Endothelial cell of umbilical vein (primary cell): Measurements from ENCODE around the gene HMGN5. TPM values are rescaled to one million over a fixed set of nuclear protein-coding genes. Genes with fewer than 3 reads are reported as not detected.

Experiments used
- BruUV-seq: library from RNA; stranded (reverse); fragments of 400-500 nt; replicated peaks from 2 replicates; lab custom pipeline; 2021; lab: Mats Ljungman, UMichigan
- CTCF ChIA-PET: fragments of 300-600, 350-600 bp; sonication (Branson Sonifier 250); formaldehyde crosslinking; loops from one replicate; lab custom pipeline; 2021; ENCODE audit warnings: antibody characterized with exemption, inconsistent platforms; lab: Charles Lee
- POLR2A ChIA-PET: fragments of 300-600, 350-600 bp; sonication (Branson Sonifier 250); formaldehyde crosslinking; loops from one replicate; lab custom pipeline; 2021; ENCODE audit warnings: antibody characterized with exemption, inconsistent platforms; lab: Charles Lee
- DNase-seq: peaks from one replicate; pipeline ENCODE4 v3.0.0-alpha.2; 2011; ENCODE audit warnings: low read depth, low spot score
- FAIRE-seq: peaks from 2 replicates; lab custom pipeline; 2011; peaks lifted over from hg19 to GRCh38; lab: Jason Lieb, UNC
- H2AFZ ChIP-seq: 2 replicates; pipeline ENCODE4 v1.6.0; 2012; ENCODE audit warnings: low read depth, low read length, control low read depth, inconsistent platforms
- H3K27ac ChIP-seq: 2 replicates; pipeline ENCODE4 v1.5.1; 2011; ENCODE audit warnings: low read depth, mild to moderate bottlenecking, control low read depth, low read length, moderate library complexity; ENCODE audit not compliant: insufficient read depth
- H3K27me3 ChIP-seq, 2 experiments: 2 replicates each; pipeline versions ENCODE4 v1.6.0 to v1.6.1; 2011; ENCODE audit warnings: low read length in 2 of 2, mixed read lengths in 1 of 2; ENCODE audit not compliant: control insufficient read depth in 2 of 2, insufficient read depth in 2 of 2
- H3K36me3 ChIP-seq, 2 experiments: 2 replicates in 1 of 2; 3 replicates in 1 of 2; pipeline ENCODE4 v1.5.1; 2011; ENCODE audit warnings: low read length in 2 of 2, mild to moderate bottlenecking in 1 of 2, moderate library complexity in 1 of 2; ENCODE audit not compliant: control insufficient read depth in 2 of 2, insufficient read depth in 2 of 2; ENCODE audit errors: extremely low read depth in 1 of 2
- H3K4me1 ChIP-seq: 3 replicates; pipeline ENCODE4 v1.5.1; 2011; ENCODE audit warnings: mild to moderate bottlenecking, low read length; ENCODE audit not compliant: control insufficient read depth, insufficient read depth; ENCODE audit errors: extremely low read depth
- H3K4me2 ChIP-seq: 2 replicates; pipeline ENCODE4 v1.6.1; 2011; ENCODE audit warnings: low read length, control low read depth, mixed read lengths; ENCODE audit not compliant: insufficient read depth
- H3K4me3 ChIP-seq, 3 experiments: fragments of 200-600 bp in 1 of 3; sonication (generic), shearing (Covaris generic) in 1 of 3; replicated peaks in 1 of 3; 2 replicates each; pipeline ENCODE4 v1.5.1; 2011 to 2016; ENCODE audit warnings: control low read depth in 3 of 3, low read length in 3 of 3, mild to moderate bottlenecking in 2 of 3, inconsistent platforms in 1 of 3, low read depth in 1 of 3, moderate library complexity in 1 of 3; ENCODE audit not compliant: insufficient read depth in 1 of 3
- H3K79me2 ChIP-seq: 2 replicates; pipeline ENCODE4 v1.6.0; 2012; ENCODE audit warnings: low read length, inconsistent platforms; ENCODE audit not compliant: control insufficient read depth, insufficient read depth
- H3K9ac ChIP-seq: replicated peaks from 2 replicates; pipeline ENCODE3; 2011; ENCODE audit warnings: low read length, control low read depth; ENCODE audit not compliant: insufficient read depth; ENCODE audit errors: extremely low read depth
- H3K9me1 ChIP-seq: replicated peaks from 3 replicates; pipeline ENCODE4 v1.6.0; 2011; ENCODE audit warnings: mild to moderate bottlenecking, low read length; ENCODE audit not compliant: control insufficient read depth, insufficient read depth; ENCODE audit errors: extremely low read depth
- H3K9me3 ChIP-seq: replicated peaks from 2 replicates; pipeline ENCODE4 v1.5.1; 2012; ENCODE audit warnings: low read length, inconsistent platforms; ENCODE audit not compliant: control insufficient read depth, insufficient read depth
- H4K20me1 ChIP-seq: replicated peaks from 2 replicates; pipeline ENCODE3; 2011; ENCODE audit warnings: mild to moderate bottlenecking, low read length; ENCODE audit not compliant: control insufficient read depth, insufficient read depth; ENCODE audit errors: extremely low read depth
- CTCF ChIP-seq, 2 donors: IDR thresholded peaks; 1 replicate in 1 of 2; 2 replicates in 1 of 2; pipeline ENCODE4 v1.5.1; 2011; ENCODE audit warnings: low read length in 2 of 2, mild to moderate bottlenecking in 2 of 2, moderate library complexity in 2 of 2, control low read depth in 1 of 2, inconsistent platforms in 1 of 2, low read depth in 1 of 2; ENCODE audit not compliant: insufficient read depth in 1 of 2; ENCODE audit errors: extremely low read depth in 1 of 2
- EZH2 ChIP-seq: IDR thresholded peaks from 2 replicates; pipeline ENCODE4 v1.6.1; 2012; ENCODE audit warnings: borderline replicate concordance, low read depth, mild to moderate bottlenecking, moderate library complexity, low read length, inconsistent platforms; ENCODE audit not compliant: severe bottlenecking
- FOS ChIP-seq: IDR thresholded peaks from 2 replicates; pipeline ENCODE4 v1.6.1; 2011; ENCODE audit warnings: mild to moderate bottlenecking, low read length, moderate library complexity, borderline replicate concordance; ENCODE audit not compliant: insufficient read depth
- GATA2 ChIP-seq: IDR thresholded peaks from 2 replicates; pipeline ENCODE4 v1.7.0; 2011; ENCODE audit warnings: low read depth, mild to moderate bottlenecking, moderate library complexity, mixed read lengths, low read length; ENCODE audit not compliant: insufficient read length, insufficient read depth
- JUN ChIP-seq: IDR thresholded peaks from 2 replicates; pipeline ENCODE4 v1.6.1; 2011; ENCODE audit warnings: borderline replicate concordance, low read depth; ENCODE audit not compliant: insufficient read length, insufficient read depth
- MYC ChIP-seq: IDR thresholded peaks from one replicate; pipeline ENCODE4 v1.6.1; 2011; ENCODE audit warnings: mild to moderate bottlenecking, low read depth, low read length
- POLR2A ChIP-seq: IDR thresholded peaks from 2 replicates; pipeline ENCODE4 v1.6.1; 2012; ENCODE audit warnings: low read depth, mild to moderate bottlenecking, control low read depth, low read length
- POLR2AphosphoS5 ChIP-seq: IDR thresholded peaks from 2 replicates; pipeline ENCODE4 v1.6.1; 2012; ENCODE audit warnings: low read depth, mild to moderate bottlenecking, control low read depth, low read length, moderate library complexity; ENCODE audit not compliant: insufficient read depth
- dilution Hi-C: fragments of 300-500 bp; cut with MboI; formaldehyde crosslinking; loops from one replicate; pipeline ENCODE4 v1.15.0; 2019; ENCODE audit warnings: low sequenced_read_pairs; ENCODE audit not compliant: extremely low pct_ligation_motif_present
- intact Hi-C: fragments of 100-400 bp; cut with micrococcal nuclease; formaldehyde crosslinking; loops from one replicate; pipeline ENCODE4 v1.10.0; 2022
- polyA plus RNA-seq, 4 experiments: library from polyadenylated mRNA; depleted of rRNA in 3 of 4; stranded (reverse) in 3 of 4; unstranded in 1 of 4; fragments of >200 nt; gene quantifications; 2 replicates each; pipeline versions ENCODE4 v1.2.1 to v1.2.3, GENCODE V29; 2011 to 2012; ENCODE audit warnings: missing spikeins in 1 of 4
- total RNA-seq: library from RNA; stranded (reverse); gene quantifications from 2 replicates; pipeline ENCODE4 v1.2.3, GENCODE V29; 2021
- TF ChIP-seq, protein P1 (sequence below): IDR thresholded peaks from 2 replicates; pipeline ENCODE4 v1.6.1; 2011; ENCODE audit not compliant: insufficient read depth, insufficient read length

HMGN5 gene
- total and polyA plus RNA-seq, 2 donors (not counting 3 experiments of a cell fraction or from before 2014, with no cell fraction given), result 0.95 to 6.1 TPM

DNA sequence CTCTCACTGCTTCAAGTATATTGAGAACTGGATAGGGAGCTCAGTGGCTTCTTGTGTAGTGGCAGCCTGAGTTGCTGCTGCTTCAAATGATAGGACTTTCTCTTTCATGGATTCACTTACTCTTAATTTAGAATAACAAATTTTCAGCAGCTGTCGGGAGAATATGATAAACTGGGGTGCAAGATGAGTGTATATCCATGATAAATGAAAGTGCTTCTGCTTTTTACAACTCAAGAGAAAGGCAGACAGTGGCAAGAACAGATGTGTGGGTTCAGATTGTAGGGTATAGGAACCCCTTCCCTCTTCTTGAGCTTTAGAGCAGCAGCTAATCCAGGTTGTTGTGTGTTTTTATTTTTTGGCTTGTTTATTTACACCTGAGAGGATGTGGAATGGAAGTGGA is 1.2 kb upstream of the HMGN5 start:
- dilution Hi-C loops, result no loop called here
- Histone ChIP-seq H3K9ac (peak overlapping the region; percentile 77), H3K4me1 (peaks cover 10% of the 10 kb centered on the region), H3K4me3 (peak overlapping the region; percentile 77 to 99 (median 97)), H3K4me2 (peak overlapping the region; percentile 92), H3K9me3 (no peaks in the 10 kb centered on the region), H3K27me3 (no peaks in the 10 kb centered on the region), H3K27ac (peak overlapping the region; percentile 86), H4K20me1 (no peaks in the 10 kb centered on the region), H2AFZ (no peak overlapping the region), H3K79me2 (peaks cover 19% of the 10 kb centered on the region), H3K9me1 (no peaks in the 10 kb centered on the region), H3K36me3 (no peaks in the 10 kb centered on the region)
- POLR2A ChIA-PET, result no interaction called here
- intact Hi-C loops, result loop anchor here (2.0 to 10.0 kb wide), 3 partner anchors 82 to 1552 kb away; partner anchors contain the start of gene BRWD3
- CTCF ChIA-PET, result interaction anchor here (2.5 kb wide), 1 partner anchor 82 kb away, joined by 6 read pairs; no protein-coding TSS in a partner anchor
- peak; percentile 8 for FAIRE-seq
- no TSS peak for BruUV-seq
- no peak for DNase-seq
- TF ChIP-seq POLR2A, result no peak
- TF ChIP-seq JUN, result no peak
- TF ChIP-seq CTCF (IDR thresholded peaks at IDR 0.05; ENCODE audit: extremely low read depth in 1 of 2, insufficient read depth in 1 of 2, low read depth in 1 of 2, low read length in 2 of 2), result no peak
- no peak for TF ChIP-seq GATA2
- no peak for TF ChIP-seq POLR2AphosphoS5
- TF ChIP-seq FOS, result no peak
- TF ChIP-seq EZH2, result no peak
- TF ChIP-seq, protein P1, sequence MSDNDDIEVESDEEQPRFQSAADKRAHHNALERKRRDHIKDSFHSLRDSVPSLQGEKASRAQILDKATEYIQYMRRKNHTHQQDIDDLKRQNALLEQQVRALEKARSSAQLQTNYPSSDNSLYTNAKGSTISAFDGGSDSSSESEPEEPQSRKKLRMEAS, result no peak
- no peak for TF ChIP-seq MYC
